Left kidney (tissue), 2 donors: ENCODE measurements around the gene TGFBR1. TPM values are rescaled to one million over a fixed set of nuclear protein-coding genes. Genes with fewer than 3 reads are reported as not detected.
"Not testable (repeated sequence)": the region's sequence is repeated elsewhere in the genome, so short reads cannot be mapped to it uniquely, and the experiment has no call there.

Source experiments
- DNase-seq: peaks from one replicate; pipeline ENCODE4 v3.0.0-alpha.2; 2013
- polyA plus RNA-seq: library from polyadenylated mRNA; unstranded; fragments of 120-200 nt; gene quantifications from one replicate; pipeline ENCODE4 v1.2.1, GENCODE V29; 2013; ENCODE audit not compliant: insufficient read length

The TGFBR1 gene
- polyA plus RNA-seq, 1 donor = 56.2 TPM

DNA sequence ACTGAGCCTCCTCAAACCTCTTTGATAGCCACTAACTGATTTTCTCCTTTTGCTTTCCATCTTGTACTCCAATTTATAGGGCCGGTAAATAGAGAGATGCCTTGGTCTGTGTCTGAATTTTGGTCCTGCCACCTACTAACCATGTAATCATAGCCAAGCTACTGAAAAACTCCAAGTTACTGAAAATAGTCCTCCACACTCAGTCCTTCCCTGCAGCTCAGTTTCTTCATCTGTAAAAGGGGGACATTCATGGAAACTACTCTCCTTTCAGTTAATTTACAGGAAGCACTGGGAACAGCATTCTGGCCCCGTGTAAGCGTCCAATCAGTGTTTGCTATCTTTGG, 30.0 kb upstream of the TGFBR1 start:
- no peak for DNase-seq

DNA sequence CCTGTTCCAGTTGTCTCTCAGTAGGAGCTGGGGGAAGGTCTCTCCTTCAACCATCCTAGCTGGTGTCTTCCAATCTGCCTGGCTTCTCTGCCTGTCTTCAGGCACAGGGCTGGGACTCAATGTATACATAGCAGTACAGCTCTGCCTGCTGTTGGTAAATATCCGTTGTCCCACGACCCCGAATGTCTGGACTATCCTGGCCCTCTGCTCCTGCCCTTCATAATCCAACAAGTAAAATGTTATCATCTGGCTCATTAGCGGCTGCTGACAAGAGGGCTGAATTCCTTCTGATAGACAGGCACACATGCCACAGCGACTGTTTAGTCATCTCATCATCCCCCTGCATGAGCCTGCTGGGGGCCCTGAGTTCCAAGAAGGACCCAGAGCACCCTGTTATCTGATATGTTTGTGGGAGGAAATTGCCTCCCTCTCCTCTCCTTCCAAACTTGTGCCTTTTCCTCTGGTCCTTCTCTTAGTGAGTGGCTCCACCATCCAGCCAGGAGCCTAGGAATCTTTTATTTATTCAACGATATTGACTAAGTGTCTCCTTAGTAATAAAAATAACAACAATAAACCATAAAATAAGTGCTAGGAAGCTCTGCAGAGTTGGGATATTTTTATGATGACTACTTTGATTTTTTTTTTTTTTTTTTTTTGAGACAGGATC, 29.5 kb upstream of the TGFBR1 start:
- no peak for DNase-seq

DNA sequence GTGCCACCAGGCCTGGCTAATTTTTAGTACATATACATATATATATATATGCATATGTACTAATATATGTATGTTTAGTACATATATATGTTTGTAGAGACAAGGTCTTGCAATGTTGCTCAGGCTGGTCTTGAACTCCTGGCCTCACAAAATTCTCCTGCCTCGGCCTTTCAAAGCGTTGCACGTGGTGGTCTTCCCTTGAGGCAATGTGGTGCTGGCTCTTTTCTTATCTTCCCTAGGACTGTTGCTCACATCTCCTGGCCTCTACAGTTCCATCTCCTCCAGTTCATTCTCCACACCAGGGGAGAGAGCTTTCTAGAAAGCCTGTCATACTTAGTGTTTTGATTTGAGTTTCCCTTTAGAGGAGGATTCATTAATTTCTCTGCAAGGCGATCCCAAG, 28.9 kb upstream of the TGFBR1 start:
- no peak for DNase-seq

DNA sequence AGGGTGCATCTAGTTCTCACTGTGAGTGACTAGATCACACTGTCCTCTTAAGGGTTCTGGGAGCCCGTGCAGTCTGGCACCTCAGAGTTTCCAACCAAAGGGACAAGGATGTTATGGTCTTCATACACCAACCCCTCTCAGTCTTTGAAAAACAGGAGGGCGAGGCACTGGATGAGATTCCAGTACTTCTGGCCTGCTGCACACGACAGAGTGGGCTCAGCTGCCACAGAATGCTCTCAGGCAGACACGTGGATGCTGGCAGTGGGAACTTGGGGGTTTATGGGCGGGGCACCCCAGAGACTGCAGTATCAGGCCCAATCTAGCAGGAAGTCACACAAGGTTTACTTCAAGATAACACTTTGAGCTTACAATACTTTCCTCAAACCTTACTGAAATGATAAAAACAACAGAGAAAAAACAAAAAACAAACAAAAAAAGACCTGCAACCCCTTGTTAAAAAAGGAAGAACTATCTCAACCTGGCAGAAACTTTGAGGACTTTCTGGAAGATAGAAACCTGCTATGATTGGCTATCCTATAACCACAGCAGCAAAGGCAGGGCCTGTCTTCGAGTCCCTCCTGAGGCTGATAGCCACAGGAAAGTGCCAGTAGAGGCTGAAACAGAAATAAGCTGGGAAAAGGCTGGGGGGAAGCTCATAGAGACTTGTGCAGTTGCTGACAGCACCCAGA, 28.3 kb upstream of the TGFBR1 start:
- no peak for DNase-seq

DNA sequence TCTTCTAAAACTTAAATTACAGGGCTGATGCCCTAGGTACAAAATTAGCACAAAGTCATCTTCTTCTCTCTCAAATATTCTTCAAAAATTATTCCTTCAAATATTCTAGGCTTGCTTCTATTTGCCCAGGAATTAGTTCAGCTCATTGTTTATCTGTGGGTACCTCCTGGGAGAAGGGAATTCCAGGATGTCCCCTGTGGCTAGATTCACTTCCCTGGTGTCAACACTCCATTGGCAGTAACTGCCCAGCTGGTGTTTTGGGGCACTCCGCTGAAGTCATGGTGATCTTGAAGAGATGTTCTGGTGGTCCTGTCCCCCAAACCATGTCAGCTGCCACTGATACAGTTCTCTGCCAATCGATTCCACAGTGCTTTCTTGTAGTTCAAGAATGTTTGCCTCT, 26.2 kb upstream of the TGFBR1 start:
- DNase-seq = no peak

DNA sequence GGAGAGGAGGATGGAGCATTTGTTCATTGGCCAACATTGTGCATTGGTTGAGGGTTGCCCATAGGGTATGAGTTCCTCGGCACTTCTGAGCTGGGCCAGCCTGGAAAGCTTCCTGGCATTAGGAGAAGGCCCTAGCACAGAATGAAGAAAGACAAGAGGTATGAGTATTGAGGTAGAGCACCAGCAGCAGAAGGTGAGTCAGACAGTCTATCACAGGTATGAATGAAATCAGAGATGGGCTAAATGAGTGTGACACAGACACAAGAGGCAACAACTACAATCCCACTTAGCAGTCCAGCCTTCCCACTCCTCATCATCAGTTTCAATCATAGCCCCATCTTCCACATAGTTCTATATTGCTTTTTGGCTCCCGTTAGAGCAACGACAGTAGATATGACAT, 25.4 kb upstream of the TGFBR1 start:
- no peak for DNase-seq

DNA sequence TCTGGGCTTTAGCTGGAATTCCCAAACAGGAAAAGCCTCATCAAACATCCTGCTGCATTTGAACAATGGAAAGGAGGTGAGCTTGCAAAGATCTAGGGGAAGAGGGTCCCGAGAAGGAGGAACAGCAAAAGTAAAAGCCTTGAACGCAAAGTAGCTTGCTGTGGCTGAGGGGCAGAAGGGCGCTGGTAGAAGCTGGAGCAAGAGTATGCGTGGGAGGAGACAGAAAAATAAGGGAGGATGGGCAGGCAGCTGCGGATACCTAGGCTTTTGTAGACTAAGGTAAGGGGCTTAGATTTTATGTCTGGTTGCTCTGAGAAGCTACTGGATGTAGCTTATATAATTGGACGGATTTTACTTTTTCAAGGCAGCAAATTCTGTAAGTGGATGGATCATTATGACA, 21.9 kb upstream of the TGFBR1 start:
- DNase-seq = no peak

DNA sequence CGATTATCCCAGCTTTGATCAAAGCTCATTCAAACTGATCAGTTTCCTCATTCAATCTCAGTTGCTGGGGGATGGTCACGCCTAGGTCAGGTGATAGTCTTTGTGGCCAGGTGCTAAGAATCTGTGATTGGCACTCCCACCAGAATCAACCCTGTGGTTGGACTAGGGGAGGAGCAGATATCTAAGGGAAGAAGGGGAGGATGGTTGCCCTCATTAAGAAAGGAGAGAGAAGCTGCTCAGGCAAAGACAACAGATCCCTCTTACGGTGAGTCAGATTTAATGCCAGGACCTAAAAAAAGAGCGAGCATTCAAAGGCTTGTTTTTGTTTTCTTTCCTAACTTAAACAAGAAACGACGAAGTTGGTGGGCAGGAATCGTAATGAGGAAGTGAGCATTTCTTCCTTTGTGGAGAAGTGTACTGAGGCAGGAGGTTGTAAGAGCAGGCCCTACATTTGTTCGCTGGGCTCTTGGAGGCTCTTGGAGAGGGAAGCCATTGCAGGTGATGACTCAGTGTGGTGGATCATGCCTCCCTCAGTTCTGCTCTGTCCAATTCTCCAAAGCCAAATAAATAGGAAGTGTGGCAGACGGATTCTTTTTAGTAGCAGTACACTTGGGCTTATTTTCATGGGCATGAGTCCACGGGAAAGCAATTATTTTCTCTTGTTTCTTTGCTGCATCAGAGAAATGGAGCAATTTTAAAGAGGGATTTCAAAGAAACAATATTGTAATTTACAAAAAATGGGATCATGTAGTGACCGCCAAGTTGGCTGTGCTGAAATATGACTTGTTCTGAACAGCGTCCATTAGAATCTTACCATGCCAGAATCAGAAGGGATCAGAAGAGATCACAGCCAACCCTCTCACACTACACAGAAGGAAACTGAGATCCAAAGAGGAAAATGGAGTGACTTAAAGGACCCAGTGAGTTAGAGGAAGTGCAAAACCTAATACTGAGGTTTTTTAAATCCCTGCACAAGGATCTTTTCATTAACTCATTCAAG, 18.7 kb upstream of the TGFBR1 start:
- DNase-seq = no peak

DNA sequence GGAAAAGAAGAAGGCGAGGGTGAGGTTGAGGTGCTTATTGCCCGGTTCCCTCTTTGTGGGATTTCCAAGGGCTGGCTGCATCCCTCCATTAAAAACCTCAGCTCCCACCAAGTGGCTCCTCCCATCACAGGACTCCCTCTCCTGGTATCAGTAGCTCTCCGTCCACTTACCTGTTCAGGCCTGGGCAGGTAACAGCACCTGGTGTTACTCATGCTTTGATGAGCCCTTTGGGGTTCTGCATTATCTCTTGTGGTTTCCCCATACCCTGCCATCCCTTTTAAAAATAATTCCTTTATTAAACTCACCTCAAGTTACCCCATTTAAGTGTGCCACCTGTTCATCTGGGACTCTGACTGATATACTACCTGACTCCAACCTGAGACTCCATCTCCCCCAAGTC, 17.5 kb upstream of the TGFBR1 start:
- no peak for DNase-seq

DNA sequence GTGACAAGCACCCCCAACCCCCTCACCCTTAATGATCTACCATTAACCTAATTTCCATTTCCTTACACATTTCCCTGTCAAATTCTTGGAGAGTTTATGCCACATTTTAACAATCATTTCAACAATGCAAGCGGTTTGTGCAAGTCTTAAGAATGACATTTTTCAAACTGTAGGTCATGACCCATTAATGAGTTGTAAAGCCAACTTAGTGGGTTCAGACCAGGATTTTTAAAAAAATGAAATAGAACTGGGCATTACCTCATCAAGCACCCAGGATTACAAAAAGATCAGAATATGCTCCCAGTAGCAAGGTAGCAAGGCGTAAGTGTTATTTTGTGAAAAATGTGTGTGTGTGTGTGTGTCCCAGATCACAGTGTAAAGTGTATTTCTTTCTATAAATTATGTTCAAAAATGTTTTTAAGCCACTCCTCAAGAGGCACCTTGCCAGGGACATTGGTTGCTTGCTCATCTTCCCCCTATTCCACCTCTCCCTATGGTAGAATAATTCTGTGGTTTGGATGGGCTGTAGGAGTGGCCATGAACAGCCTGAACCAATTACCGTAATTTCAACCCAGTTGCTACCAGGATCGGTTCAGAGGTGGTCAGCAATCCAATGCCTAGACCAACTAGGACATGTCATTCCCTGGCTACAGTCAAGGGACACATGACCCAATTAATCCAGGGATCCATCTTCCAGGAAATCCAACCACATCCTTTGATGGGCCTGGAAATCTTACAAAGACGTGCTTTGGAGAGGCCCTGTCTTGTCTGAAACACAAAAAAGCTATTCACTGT, 14.4 kb upstream of the TGFBR1 start:
- no peak for DNase-seq

DNA sequence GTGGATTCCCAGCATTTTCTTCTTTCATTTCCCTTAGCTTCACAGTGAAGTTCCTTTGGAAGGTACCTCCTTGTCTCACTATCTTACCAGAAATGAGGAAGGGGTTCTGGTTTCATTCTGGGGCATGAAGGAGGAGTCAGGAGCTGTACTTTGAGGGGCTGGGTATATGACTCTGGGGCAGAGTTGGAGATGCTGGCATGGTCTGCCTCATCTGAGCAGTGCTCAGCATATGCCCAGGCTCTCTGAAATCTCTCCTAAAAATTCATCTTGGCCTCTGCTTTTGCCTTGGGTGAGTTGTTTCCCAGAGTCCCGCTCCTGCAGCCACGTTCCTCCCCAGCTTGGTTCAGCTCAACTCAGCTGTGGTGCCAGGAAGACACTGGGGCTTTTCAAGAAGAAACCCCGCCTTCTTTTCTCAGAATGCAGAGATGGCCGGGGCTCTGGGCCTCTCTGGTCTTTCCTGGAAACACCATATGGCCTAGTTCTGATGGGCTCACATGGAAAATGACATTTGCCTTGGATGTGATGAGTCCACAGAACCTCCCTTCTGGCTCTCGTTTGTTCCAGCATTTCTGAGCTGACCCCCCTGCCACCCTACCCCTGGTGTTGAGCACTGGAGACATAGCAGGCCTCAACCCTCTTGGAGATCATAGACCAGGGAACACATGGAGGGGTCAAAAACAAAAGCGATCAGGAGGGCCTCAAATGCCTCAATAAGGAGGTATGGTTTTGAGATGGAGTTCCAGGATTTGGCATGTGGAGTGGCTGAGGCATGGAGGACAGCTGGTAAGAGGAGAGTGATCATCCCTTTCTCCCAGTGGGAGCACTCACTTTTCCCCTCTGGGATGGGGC, 12.0 kb upstream of the TGFBR1 start:
- DNase-seq = no peak

DNA sequence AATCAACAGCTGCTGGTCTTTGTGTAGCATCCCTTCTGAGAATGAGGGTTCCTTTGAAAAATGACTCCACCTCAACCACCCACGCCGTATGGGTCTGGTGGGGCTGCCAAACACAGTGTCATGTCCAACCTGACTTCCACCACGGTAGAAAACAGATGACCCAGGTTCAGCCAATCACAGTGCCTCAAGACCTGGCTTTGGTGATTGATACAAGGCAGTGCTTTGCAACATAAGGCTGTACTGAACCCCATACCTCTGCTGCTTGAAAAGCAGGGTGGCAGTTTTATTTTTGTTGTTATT, 11.5 kb upstream of the TGFBR1 start:
- no peak for DNase-seq

DNA sequence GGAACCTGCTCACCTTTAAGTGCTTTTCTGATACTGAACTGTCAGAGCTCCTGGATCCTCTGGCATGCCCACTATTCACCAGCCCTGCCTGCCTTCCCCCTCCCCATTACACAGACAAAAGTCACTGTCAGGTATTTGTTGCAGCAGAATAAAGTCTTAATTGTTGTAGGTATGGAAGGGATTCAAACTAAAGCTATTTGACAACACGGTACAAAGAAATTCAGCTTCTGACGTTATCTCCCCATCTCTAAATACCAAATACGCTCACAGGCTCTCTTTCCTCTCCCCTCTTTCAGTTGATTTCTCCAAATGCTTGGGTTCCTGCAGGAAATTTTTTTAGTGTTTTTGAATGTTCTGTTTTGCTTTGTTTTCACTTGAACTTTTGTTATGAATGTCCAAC, 9.3 kb upstream of the TGFBR1 start:
- no peak for DNase-seq

DNA sequence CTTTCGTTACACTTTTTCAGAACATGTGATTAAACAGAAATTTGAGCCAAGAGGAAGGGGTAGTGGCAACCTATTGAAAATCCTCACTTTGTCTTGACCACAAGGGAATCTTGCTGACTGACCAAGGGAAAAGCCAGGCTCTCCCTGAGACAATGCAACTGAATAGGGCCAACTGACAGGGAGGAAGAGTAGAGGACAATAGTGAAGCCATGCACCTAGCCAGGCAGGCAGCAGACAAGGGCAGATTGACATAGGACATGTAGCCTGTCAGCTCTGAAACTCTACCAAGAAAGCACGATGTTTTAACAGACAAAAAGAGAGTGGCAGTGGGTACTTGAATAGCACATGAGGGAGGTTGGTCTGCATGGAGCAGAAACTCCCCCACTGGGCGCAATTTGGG, 8.5 kb upstream of the TGFBR1 start:
- DNase-seq = no peak

DNA sequence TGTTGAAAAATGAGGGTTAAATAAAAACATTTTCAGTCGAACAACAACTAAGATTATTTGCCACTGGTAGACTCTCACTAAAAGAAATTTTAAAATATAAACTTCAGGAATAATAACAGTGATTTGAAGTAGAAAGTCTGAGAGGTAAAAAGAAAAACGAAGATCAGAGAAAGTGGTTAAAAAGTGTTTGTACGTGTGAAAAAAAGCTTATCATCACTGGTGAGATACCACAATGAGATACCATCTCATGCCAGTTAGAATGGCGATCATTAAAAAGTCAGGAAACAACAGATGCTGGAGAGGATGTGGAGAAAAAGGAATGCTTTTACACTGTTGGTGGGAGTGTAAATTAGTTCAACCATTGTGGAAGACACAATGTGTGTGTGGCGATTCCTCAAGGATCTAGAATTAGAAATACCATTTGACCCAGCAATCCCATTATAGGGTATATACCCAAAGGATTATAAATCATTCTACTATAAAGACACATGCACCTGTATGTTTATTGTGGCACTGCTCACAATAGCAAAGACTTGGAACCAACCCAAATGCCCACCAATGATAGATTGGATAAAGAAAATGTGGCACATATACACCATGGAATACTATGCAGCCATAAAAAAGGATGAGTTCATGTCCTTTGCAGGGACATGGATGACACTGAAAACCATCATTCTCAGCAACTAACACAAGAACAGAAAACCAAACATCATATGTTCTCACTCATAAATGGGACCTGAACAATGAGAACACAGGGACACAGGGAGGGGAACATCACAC, 4.9 kb upstream of the TGFBR1 start:
- DNase-seq = not testable (repeated sequence)

DNA sequence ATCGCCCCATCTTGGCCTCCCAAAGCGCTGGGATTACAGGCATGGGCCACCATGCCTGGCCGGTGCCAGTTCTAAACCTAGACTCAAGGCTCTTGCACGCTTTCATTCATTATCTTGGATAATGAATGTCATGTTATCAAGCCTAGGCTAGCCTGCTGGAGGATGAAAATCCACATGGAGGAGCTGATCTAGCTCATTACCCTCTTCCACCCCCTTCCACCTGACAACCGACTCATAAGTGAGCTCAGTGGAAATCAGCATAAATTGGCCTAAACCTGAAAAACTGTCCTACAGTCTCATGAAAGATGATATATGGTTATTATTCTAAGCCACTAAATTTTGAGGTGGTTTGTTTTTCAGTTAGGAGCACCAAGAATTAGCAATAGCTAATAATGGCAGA, 3.6 kb upstream of the TGFBR1 start:
- DNase-seq = no peak

DNA sequence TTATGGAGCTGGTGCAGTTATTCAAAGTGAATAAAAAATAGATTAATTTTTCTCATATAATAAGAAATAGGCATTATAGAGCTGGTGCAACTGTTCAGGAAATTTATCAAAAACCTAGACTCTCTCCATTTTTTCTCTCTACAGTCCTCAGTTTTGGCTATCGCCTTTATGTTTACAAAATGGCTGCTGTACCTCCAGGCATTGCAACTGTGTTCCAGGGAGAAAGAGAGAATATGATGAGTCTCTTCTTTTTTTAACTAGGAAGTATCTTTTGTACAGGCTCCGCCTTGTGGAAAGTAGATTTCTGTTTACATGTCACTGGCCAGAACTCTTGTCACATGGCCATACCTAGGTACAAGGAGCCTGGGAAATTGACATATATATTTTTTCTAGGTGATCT, 3.1 kb upstream of the TGFBR1 start:
- DNase-seq = no peak

DNA sequence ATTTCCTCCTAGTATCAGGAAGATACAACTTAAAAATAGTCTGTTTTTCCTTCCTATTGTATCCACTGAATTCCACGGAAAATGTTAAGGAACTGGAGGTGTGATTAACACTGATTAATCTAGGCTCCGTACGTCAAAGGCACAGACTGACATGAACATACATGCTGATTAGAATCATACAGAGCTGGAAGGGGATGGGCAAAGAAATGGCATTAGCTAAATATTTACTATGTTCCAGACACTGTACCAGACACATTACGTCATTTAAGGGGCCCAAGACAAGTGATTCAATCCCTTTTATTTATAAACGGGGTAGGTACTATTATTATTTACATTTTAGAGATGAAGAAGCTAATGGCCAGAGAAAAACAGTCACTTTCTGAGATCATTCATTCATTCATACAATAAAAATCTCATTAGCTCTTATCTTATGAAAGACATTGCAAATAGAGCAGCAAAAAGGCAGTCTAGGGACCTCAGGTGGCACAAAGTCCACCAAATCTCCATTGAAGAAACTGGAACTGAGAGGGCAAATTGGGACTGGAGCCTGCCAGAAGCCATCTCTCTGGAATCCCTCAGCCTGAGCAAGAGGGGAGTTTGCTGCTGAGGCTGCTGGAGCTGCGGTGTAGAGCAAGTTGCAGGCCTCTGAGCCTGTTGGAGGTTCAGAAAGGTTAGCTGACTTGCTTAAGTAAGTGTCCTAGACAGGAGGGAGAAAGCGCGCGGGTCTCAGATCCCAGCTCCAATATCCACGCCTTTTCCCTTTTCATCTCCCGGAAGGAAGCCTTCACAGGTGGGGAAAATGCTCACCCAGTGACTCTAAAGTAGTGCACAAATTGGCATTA, 1.6 kb upstream of the TGFBR1 start:
- DNase-seq = no peak

DNA sequence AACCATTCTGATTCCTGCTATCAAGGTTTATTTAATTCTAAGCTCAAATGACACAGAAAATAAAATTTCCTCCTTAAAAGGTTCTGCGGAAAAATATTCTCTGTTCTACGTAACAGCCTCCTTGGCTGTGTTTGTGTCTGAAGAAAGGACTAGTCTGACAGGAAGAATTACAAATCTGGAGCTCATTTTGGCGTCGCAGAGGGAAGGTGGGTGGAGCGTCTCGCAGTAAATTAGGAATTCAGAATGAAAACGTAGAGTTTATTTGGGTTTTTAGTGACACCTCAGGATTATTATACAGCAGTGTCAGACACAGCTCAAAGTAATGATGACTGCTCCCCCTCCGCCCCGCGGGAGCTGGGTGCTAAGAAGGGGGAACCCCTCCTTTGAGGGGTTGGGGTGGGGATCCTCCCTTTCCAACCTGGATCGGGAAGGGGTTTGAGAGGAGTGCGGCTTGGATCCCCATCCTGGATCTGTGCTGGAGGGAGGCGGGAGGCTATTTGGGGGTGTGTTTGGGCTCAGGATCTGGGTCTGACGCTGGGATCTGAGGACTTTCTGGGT, 933 bp upstream of the TGFBR1 start:
- peak; percentile 28 for DNase-seq
